ENCODE measurements around the gene NAXD. TPM values are rescaled to one million over a fixed set of nuclear protein-coding genes. Genes with fewer than 3 reads are reported as not detected.
A peak's percentile ranks its signal among the peaks of the same experiment; 100 is the strongest.
"Not testable (repeated sequence)": the region's sequence is repeated elsewhere in the genome, so short reads cannot be mapped to it uniquely, and the experiment has no call there.

Gene NAXD
- 10 to 100 TPM; 19.6 to 38.8 (median 29.4) TPM for total RNA-seq

DNA sequence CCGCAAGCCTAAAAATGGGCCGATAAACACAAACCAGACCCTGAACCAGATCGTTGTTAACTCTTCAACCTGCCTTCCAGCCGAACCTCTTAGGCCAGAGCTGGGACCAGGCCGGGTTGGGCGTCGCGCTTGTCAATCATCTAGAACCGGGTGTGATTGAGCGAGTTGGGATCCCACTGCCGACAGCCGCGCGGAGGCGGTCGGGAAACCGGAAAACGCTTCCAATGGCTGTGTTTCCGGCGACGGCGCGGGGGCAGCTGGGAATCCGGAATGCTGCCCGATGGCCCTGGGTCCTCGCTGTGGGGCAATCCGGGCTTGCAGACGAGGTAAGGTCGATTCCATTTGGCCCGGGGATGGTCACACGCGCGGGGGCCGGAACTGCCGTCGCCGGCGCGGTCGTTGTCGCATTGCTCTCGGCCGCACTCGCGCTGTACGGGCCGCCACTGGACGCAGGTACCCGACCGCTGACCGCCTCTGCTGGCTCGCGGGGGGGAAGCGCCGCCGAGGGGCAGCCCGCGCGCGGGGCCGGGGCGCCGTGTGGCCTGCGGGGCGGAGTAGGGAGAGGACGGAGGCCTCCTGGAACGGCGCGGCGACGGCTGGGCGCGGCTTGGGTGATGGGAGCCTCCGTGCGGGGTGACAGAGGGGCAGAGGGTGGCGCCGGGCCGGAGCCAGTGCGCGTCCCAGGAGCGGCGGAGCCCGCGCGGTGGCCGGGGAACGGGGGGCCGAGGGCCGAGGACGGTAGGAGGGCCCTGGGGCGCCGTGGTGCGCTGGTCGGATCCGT, at the start of gene NAXD:
Gene NAXD, plus strand, starts transcription at position 224 of the 781 bp plus-strand sequence. Its CDS starts 57 bp downstream, at position 281.
- H3K36me3 ChIP-seq, result no peaks in the 10 kb centered on the region
- TF ChIP-seq POLR2AphosphoS5 (IDR thresholded peaks at IDR 0.05) (peak; percentile 57 to 87), EP300 (IDR thresholded peaks at IDR 0.05) (peak in 1 of 4 donors; percentile 20), POLR2A (IDR thresholded peaks at IDR 0.05) (peak in 2 of 4 donors; percentile 57 to 74)
- TF ChIP-seq, protein P1, sequence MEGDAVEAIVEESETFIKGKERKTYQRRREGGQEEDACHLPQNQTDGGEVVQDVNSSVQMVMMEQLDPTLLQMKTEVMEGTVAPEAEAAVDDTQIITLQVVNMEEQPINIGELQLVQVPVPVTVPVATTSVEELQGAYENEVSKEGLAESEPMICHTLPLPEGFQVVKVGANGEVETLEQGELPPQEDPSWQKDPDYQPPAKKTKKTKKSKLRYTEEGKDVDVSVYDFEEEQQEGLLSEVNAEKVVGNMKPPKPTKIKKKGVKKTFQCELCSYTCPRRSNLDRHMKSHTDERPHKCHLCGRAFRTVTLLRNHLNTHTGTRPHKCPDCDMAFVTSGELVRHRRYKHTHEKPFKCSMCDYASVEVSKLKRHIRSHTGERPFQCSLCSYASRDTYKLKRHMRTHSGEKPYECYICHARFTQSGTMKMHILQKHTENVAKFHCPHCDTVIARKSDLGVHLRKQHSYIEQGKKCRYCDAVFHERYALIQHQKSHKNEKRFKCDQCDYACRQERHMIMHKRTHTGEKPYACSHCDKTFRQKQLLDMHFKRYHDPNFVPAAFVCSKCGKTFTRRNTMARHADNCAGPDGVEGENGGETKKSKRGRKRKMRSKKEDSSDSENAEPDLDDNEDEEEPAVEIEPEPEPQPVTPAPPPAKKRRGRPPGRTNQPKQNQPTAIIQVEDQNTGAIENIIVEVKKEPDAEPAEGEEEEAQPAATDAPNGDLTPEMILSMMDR (IDR thresholded peaks at IDR 0.05), result peak in 3 of 6 experiments; percentile 17 to 25 (median 22)
- peak within 1 kb of the TSS; percentile 77 to 89 (median 84) for H3K4me3 ChIP-seq
- ATAC-seq (ENCODE audit: low FRiP score in 2 of 2) (peak; percentile 94 to 96), DNase-seq (peak; percentile 93 to 96)
- peaks cover 20 to 27% (median 24%) of the 10 kb centered on the region in 4 donors for H3K4me1 ChIP-seq
- 3% methylated on average over 53 of the region's 95 CpGs; no CpG with 5 or more reads in 1 of the 2 donors for WGBS, 2 donors
- H3K9me3 ChIP-seq, result no peaks in the 10 kb centered on the region
- no peaks in the 10 kb centered on the region for H3K27me3 ChIP-seq
- peak within 1 kb of the TSS; percentile 88 to 95 (median 92) for H3K27ac ChIP-seq

DNA sequence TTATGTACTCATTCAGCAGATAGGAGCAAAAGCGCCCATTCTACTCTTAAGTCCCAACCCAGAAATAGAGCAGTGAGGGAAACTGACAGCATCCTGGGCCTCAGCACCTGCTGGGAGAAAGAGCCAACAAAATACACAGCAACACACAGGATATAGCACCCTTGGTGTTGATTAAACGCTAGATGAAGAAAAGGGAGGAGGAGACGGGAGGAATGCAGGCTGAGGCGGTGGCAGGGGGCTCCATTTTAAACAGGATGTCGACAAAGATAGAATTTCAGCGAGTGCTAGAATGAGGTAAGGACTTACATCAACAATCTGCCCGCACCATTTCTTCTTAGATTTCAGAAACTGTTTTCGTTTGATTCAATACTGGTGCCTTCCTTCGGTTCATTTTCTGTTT, 49.2 kb upstream of the NAXD start:
- 80 to 81% methylated on average over 9 of the region's 9 CpGs for WGBS, 2 donors
- H3K9me3 ChIP-seq, result no peaks in the 10 kb centered on the region

DNA sequence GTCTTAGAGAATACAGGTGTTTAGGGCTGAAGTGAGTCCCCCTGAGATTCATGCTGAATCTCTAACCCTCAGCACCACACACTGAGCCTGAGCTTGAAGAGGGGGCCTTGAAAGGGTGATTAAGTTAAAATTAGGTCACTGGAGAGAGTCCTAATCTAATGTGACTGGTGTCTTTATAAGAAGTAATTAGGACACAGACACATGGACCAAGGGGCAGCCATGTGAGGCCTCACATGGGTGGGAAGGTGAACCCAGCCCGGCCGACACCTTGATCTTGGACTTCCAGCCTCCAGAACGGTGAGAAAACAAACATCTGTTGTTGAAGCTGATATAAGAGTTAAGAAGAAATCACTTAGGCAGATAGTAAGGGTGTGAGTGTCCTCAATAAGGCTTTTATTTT, 46.7 kb upstream of the NAXD start:
- ATAC-seq (ENCODE audit: low FRiP score in 2 of 2) (no peak), DNase-seq (no peak)
- 84 to 98% methylated on average over 3 of the region's 3 CpGs for WGBS, 2 donors

More for the DNA sequence above, 49.2 kb upstream of the NAXD start:
- ATAC-seq (ENCODE audit: low FRiP score in 2 of 2), result no peak
- no peaks in the 10 kb centered on the region for H3K27me3 ChIP-seq
- peaks cover 7 to 17% (median 12%) of the 10 kb centered on the region in 4 donors for H3K4me1 ChIP-seq
- H3K4me3 ChIP-seq, result no peak overlapping the region
- no peak for DNase-seq
- no peak overlapping the region for H3K27ac ChIP-seq
- H3K36me3 ChIP-seq, result no peaks in the 10 kb centered on the region
- TF ChIP-seq, protein P1 (IDR thresholded peaks at IDR 0.05), result no peak
- no peak for TF ChIP-seq EP300 (IDR thresholded peaks at IDR 0.05)
- no peak for TF ChIP-seq POLR2AphosphoS5 (IDR thresholded peaks at IDR 0.05)
- TF ChIP-seq POLR2A (IDR thresholded peaks at IDR 0.05), result no peak

DNA sequence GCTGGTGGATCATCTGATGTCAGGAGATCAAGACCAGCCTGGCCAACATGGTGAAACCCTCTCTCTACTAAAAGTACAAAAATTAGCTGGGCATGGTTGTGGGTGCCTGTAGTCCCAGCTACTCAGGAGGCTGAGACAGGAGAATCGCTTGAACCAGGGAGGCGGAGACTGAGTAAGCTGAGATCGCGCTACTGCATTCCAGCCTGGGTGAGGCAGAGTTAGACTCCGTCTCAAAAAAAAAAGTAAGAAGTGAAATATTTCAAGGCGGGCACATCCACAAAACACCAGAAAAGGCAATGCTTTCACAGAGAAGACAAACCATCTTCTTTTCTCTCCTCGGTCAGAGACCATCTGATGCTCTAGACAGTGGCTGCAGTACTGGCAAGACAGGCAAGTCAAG, 45.4 kb upstream of the NAXD start:
- not testable (repeated sequence) for ATAC-seq (ENCODE audit: low FRiP score in 2 of 2); H3K4me3 ChIP-seq; DNase-seq; H3K36me3 ChIP-seq; H3K27me3 ChIP-seq; H3K27ac ChIP-seq; H3K4me1 ChIP-seq; H3K9me3 ChIP-seq
- WGBS, 2 donors, result 74 to 79% methylated on average over 7 of the region's 7 CpGs

More for the DNA sequence above, 46.7 kb upstream of the NAXD start:
- H3K4me1 ChIP-seq, result peaks cover 0 to 3% (median 0%) of the 10 kb centered on the region in 4 donors
- no peak overlapping the region for H3K27ac ChIP-seq
- no peak for TF ChIP-seq EP300 (IDR thresholded peaks at IDR 0.05)
- TF ChIP-seq, protein P1 (IDR thresholded peaks at IDR 0.05), result no peak
- H3K9me3 ChIP-seq, result no peaks in the 10 kb centered on the region
- H3K27me3 ChIP-seq, result no peaks in the 10 kb centered on the region
- no peaks in the 10 kb centered on the region for H3K36me3 ChIP-seq
- no peak overlapping the region for H3K4me3 ChIP-seq

DNA sequence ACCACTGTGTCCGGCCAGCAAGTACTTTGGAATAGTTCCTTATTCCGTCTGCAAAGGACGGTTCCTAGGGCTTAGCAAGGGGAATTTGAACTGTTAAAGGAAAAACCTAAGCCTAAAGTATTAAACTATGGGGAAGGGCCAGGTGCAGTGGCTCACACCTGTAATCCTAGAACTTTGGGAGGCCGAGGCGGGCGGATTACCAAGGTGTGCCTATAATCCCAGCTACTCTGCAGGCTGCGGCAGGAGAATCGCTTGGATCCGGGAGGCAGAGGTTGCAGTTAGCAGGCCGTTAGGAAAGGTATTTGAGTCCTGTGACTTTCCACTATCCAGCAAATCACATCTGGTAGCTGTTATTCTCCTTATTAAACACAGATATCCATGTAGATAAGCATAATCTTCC, 44.5 kb upstream of the NAXD start:
- H3K27me3 ChIP-seq, result no peaks in the 10 kb centered on the region
- H3K36me3 ChIP-seq, result no peaks in the 10 kb centered on the region
- 88 to 92% methylated on average over 10 of the region's 10 CpGs for WGBS, 2 donors

More for the DNA sequence above, 44.5 kb upstream of the NAXD start:
- Histone ChIP-seq H3K4me1 (peaks cover 0 to 8% (median 0%) of the 10 kb centered on the region in 4 donors), H3K27ac (no peak overlapping the region), H3K4me3 (no peak overlapping the region), H3K9me3 (no peaks in the 10 kb centered on the region)
- TF ChIP-seq POLR2A (IDR thresholded peaks at IDR 0.05) (no peak), POLR2AphosphoS5 (IDR thresholded peaks at IDR 0.05) (no peak), EP300 (IDR thresholded peaks at IDR 0.05) (no peak)
- TF ChIP-seq, protein P1 (IDR thresholded peaks at IDR 0.05), result no peak
- ATAC-seq (ENCODE audit: low FRiP score in 2 of 2) (no peak), DNase-seq (no peak)

All from upper lobe of left lung (tissue), 6 donors.